A549 treated with DMSO at 1 μM for 4 hours (cell line): ENCODE results near the gene OR6C1. TPM values are rescaled to one million over a fixed set of nuclear protein-coding genes. Genes with fewer than 3 reads are reported as not detected.

Source experiments
- total RNA-seq: library from RNA; stranded (reverse); fragments of 200-300 nt; extraction: Qiagen RNA extraction; gene quantifications from 5 replicates; pipeline ENCODE4 v1.2.3, GENCODE V29; 2022; ENCODE audit warnings: low read depth

OR6C1 gene
- not detected in 5 replicates for total RNA-seq

GRCh38 chr12:55314043-55314442 lies at the start of gene OR6C1:
Gene OR6C1 (plus strand): TSS chr12:55314343. CDS start chr12:55320600, 6,257 bp downstream.

GRCh38 chr12:55296469-55296868 lies 17.7 kb upstream of the OR6C1 start, which contains the start of gene OR6C6:
Gene OR6C6 (minus strand): TSS chr12:55296569. CDS start chr12:55295232, 1,337 bp downstream.

GRCh38 chr12:55330446-55330845 lies 16.3 kb downstream of the OR6C1 start, which contains the start of gene OR6C3:
Gene OR6C3 (plus strand): TSS chr12:55330746. CDS start chr12:55331701, 955 bp downstream.

GRCh38 chr12:55362675-55363074 lies 48.5 kb downstream of the OR6C1 start, which contains the start of gene OR6C75:
Gene OR6C75 (plus strand): TSS chr12:55362975. CDS start chr12:55365111, 2,136 bp downstream.

Other genes with a start within 250 kb of the OR6C1 start
- not detected in 5 replicates for gene OR9K2, start 187.9 kb upstream of the OR6C1 start, total RNA-seq
- gene OR10A7, start 93.3 kb upstream of the OR6C1 start, total RNA-seq = not detected in 5 replicates
- not detected in 5 replicates for gene OR6C74, start 69.7 kb upstream of the OR6C1 start, total RNA-seq
- not detected in 5 replicates for gene OR6C6, start 17.8 kb upstream of the OR6C1 start, total RNA-seq
- not detected in 5 replicates for gene OR6C3, start 16.4 kb downstream of the OR6C1 start, total RNA-seq
- gene OR6C75, start 48.6 kb downstream of the OR6C1 start, total RNA-seq = not detected in 5 replicates
- not detected in 5 replicates for gene OR6C65, start 86.2 kb downstream of the OR6C1 start, total RNA-seq
- gene OR6C76, start 111.9 kb downstream of the OR6C1 start, total RNA-seq = not detected in 5 replicates
- gene OR6C2, start 129.7 kb downstream of the OR6C1 start, total RNA-seq = not detected in 5 replicates
- not detected in 5 replicates for gene OR6C70, start 155.8 kb downstream of the OR6C1 start, total RNA-seq
- not detected in 5 replicates for gene OR6C68, start 178.0 kb downstream of the OR6C1 start, total RNA-seq
- gene OR6C4, start 235.3 kb downstream of the OR6C1 start, total RNA-seq = not detected in 5 replicates